ENCODE results near the gene IGFBP6.

DNA sequence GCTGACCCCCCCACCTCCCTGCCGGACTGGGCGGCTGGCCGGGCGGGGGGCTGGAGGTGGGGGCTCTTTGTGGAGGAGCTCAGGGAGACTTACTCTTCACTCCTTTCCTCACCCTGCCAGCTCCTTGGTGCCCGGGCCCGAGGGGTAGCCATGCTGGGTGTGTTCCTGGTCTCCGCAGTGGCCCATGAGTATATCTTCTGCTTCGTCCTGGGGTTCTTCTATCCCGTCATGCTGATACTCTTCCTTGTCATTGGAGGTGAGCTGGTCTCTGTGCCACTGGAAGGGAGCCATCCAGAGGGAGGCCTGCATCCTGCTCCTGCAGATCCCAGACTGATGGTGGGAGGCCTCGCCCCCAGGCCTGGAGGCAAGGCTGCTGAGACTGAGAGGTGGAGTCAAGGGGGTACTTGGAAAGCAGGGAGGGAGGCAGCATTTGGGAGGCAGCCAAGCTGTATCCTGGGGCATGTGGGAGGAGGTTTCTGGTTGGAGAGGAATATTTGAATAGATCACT lies 25.5 kb downstream of the IGFBP6 start:
- TF ChIP-seq, protein P1, sequence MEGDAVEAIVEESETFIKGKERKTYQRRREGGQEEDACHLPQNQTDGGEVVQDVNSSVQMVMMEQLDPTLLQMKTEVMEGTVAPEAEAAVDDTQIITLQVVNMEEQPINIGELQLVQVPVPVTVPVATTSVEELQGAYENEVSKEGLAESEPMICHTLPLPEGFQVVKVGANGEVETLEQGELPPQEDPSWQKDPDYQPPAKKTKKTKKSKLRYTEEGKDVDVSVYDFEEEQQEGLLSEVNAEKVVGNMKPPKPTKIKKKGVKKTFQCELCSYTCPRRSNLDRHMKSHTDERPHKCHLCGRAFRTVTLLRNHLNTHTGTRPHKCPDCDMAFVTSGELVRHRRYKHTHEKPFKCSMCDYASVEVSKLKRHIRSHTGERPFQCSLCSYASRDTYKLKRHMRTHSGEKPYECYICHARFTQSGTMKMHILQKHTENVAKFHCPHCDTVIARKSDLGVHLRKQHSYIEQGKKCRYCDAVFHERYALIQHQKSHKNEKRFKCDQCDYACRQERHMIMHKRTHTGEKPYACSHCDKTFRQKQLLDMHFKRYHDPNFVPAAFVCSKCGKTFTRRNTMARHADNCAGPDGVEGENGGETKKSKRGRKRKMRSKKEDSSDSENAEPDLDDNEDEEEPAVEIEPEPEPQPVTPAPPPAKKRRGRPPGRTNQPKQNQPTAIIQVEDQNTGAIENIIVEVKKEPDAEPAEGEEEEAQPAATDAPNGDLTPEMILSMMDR (IDR thresholded peaks at IDR 0.05 in 4 of 5, conservative IDR thresholded peaks at IDR 0.05 in 1 of 5) = no peak
- no peak for TF ChIP-seq POLR2A (IDR thresholded peaks at IDR 0.05)

All from gastrocnemius medialis (tissue), 4 donors.